ENCODE measurements around the gene LPCAT1.

LPCAT1 gene

GRCh38 chr5:1554410-1554967 is 30.7 kb upstream of the LPCAT1 start:
- no peak for DNase-seq (ENCODE audit: low read depth)

GRCh38 chr5:1553539-1554409 is 30.0 kb upstream of the LPCAT1 start:
- no peak for DNase-seq (ENCODE audit: low read depth)

GRCh38 chr5:1552521-1553255 is 28.9 kb upstream of the LPCAT1 start:
- DNase-seq (ENCODE audit: low read depth) = no peak

GRCh38 chr5:1551426-1552301 is 27.9 kb upstream of the LPCAT1 start:
- no peak for DNase-seq (ENCODE audit: low read depth)

GRCh38 chr5:1550287-1551076 is 26.7 kb upstream of the LPCAT1 start:
- DNase-seq (ENCODE audit: low read depth) = no peak

GRCh38 chr5:1549475-1550030 is 25.8 kb upstream of the LPCAT1 start:
- no peak for DNase-seq (ENCODE audit: low read depth)

- no peak for DNase-seq (ENCODE audit: low read depth)
These were observed 25.1 kb upstream of the LPCAT1 start for GRCh38 chr5:1548702-1549474.

GRCh38 chr5:1547655-1548054 is 23.9 kb upstream of the LPCAT1 start:
- DNase-seq (ENCODE audit: low read depth) = no peak

- no peak for DNase-seq (ENCODE audit: low read depth)
These were observed 23.5 kb upstream of the LPCAT1 start for GRCh38 chr5:1547236-1547635.

GRCh38 chr5:1546556-1546955 is 22.8 kb upstream of the LPCAT1 start:
- DNase-seq (ENCODE audit: low read depth) = no peak

GRCh38 chr5:1545805-1546355 is 22.1 kb upstream of the LPCAT1 start:
- no peak for DNase-seq (ENCODE audit: low read depth)

- no peak for DNase-seq (ENCODE audit: low read depth)
These were observed 21.5 kb upstream of the LPCAT1 start for GRCh38 chr5:1545126-1545804.

GRCh38 chr5:1544294-1544961 is 20.7 kb upstream of the LPCAT1 start:
- no peak for DNase-seq (ENCODE audit: low read depth)

GRCh38 chr5:1543398-1544293 is 19.9 kb upstream of the LPCAT1 start:
- DNase-seq (ENCODE audit: low read depth) = no peak

- no peak for DNase-seq (ENCODE audit: low read depth)
These were observed 19.0 kb upstream of the LPCAT1 start for GRCh38 chr5:1542781-1543180.

GRCh38 chr5:1541702-1542400 is 18.1 kb upstream of the LPCAT1 start:
- DNase-seq (ENCODE audit: low read depth) = no peak

All from activated T-cell treated with anti-CD3 and anti-CD28 coated beads for 1 hour (primary cell).